ENCODE data around the gene SERPINC1.

- TF ChIP-seq POLR2A (IDR thresholded peaks at IDR 0.05) = no peak
- TF ChIP-seq, protein P1, sequence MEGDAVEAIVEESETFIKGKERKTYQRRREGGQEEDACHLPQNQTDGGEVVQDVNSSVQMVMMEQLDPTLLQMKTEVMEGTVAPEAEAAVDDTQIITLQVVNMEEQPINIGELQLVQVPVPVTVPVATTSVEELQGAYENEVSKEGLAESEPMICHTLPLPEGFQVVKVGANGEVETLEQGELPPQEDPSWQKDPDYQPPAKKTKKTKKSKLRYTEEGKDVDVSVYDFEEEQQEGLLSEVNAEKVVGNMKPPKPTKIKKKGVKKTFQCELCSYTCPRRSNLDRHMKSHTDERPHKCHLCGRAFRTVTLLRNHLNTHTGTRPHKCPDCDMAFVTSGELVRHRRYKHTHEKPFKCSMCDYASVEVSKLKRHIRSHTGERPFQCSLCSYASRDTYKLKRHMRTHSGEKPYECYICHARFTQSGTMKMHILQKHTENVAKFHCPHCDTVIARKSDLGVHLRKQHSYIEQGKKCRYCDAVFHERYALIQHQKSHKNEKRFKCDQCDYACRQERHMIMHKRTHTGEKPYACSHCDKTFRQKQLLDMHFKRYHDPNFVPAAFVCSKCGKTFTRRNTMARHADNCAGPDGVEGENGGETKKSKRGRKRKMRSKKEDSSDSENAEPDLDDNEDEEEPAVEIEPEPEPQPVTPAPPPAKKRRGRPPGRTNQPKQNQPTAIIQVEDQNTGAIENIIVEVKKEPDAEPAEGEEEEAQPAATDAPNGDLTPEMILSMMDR (IDR thresholded peaks at IDR 0.05) = no peak
Measured at GRCh38 chr1:173862769-173863223, 54.3 kb downstream of the SERPINC1 start.
